SK-N-SH (cell line): Measurements from ENCODE around the gene SLC8A1. TPM values are rescaled to one million over a fixed set of nuclear protein-coding genes. Genes with fewer than 3 reads are reported as not detected.

Experiments
- CTCF ChIA-PET: fragments of 300-600, 350-600 bp; formaldehyde crosslinking; extraction: SDS; loops from one replicate; lab custom pipeline; 2021; lab: Yijun Ruan, JAX
- POLR2A ChIA-PET: fragments of 350-600 bp; sonication (Branson Sonifier 250); formaldehyde crosslinking; extraction: SDS; loops from one replicate; lab custom pipeline; 2020; ENCODE audit warnings: antibody characterized with exemption, inconsistent platforms; lab: Yijun Ruan, JAX
- DNase-seq: peaks from one replicate; pipeline ENCODE4 v3.0.0; 2012
- H2AFZ ChIP-seq: fragments of 200-600 bp; sonication (generic); 2 replicates; pipeline ENCODE4 v1.8.1; 2016; ENCODE audit warnings: antibody characterized with exemption, mild to moderate bottlenecking, low read depth
- H3F3A ChIP-seq: fragments of 200-600 bp; sonication (generic); replicated peaks from 2 replicates; pipeline ENCODE3; 2016; ENCODE audit warnings: antibody characterized with exemption, mild to moderate bottlenecking; ENCODE audit not compliant: insufficient read depth
- H3K27ac ChIP-seq, 2 experiments: fragments of 200-500 bp in 1 of 2; fragments of 200-600 bp in 1 of 2; sonication (Bioruptor generic) in 1 of 2; sonication (generic), shearing (Covaris generic) in 1 of 2; 2 replicates each; pipeline versions ENCODE4 v1.5.1 to v1.6.1; 2014 to 2016; ENCODE audit warnings: low read depth in 2 of 2, inconsistent platforms in 1 of 2, low read length in 1 of 2, mild to moderate bottlenecking in 1 of 2, mixed read lengths in 1 of 2
- H3K27me3 ChIP-seq: fragments of 200-600 bp; sonication (generic), shearing (Covaris generic); 2 replicates; pipeline ENCODE4 v1.6.1; 2016; ENCODE audit warnings: mixed run types; ENCODE audit not compliant: insufficient read depth
- H3K36me3 ChIP-seq, 2 experiments: fragments of 200-500 bp in 1 of 2; fragments of 200-600 bp in 1 of 2; sonication (Bioruptor generic) in 1 of 2; sonication (generic) in 1 of 2; replicated peaks in 1 of 2; 2 replicates each; pipeline versions ENCODE3 to v1.5.1; 2014 to 2016; ENCODE audit warnings: low read length in 1 of 2, mild to moderate bottlenecking in 1 of 2; ENCODE audit not compliant: insufficient read depth in 2 of 2, control insufficient read depth in 1 of 2
- H3K4me1 ChIP-seq, 2 experiments: fragments of 200-500 bp in 1 of 2; fragments of 200-600 bp in 1 of 2; sonication (Bioruptor generic) in 1 of 2; sonication (generic), shearing (Covaris generic) in 1 of 2; 2 replicates each; pipeline versions ENCODE4 v1.5.1 to v1.6.1; 2014 to 2016; ENCODE audit warnings: low read depth in 1 of 2, low read length in 1 of 2, mixed run types in 1 of 2; ENCODE audit not compliant: insufficient read depth in 2 of 2, control insufficient read depth in 1 of 2
- H3K4me2 ChIP-seq: fragments of 200-600 bp; sonication (generic), shearing (Covaris generic); 2 replicates; pipeline ENCODE4 v1.6.1; 2017; ENCODE audit warnings: mixed run types
- H3K4me3 ChIP-seq, 2 experiments: fragments of 200-500 bp in 1 of 2; fragments of 200-600 bp in 1 of 2; sonication (Bioruptor generic) in 1 of 2; sonication (generic), shearing (Covaris generic) in 1 of 2; 2 replicates each; pipeline versions ENCODE4 v1.5.1 to v1.8.1; 2014 to 2016; ENCODE audit warnings: low read depth in 2 of 2, inconsistent platforms in 1 of 2, low read length in 1 of 2, mild to moderate bottlenecking in 1 of 2, mixed read lengths in 1 of 2, moderate library complexity in 1 of 2
- H3K79me2 ChIP-seq: fragments of 200-600 bp; sonication (generic); 2 replicates; pipeline ENCODE4 v1.8.1; 2017; ENCODE audit warnings: mild to moderate bottlenecking; ENCODE audit not compliant: insufficient read depth
- H3K9ac ChIP-seq: fragments of 200-600 bp; sonication (generic); 2 replicates; pipeline ENCODE4 v1.6.1; 2017; ENCODE audit warnings: mixed run types
- H3K9me2 ChIP-seq: fragments of 200-600 bp; sonication (generic); 2 replicates; pipeline ENCODE4 v1.6.1; 2017; ENCODE audit warnings: mixed run types
- H3K9me3 ChIP-seq: fragments of 200-600 bp; sonication (generic); 2 replicates; pipeline ENCODE4 v1.6.1; 2017; ENCODE audit warnings: mixed run types, mild to moderate bottlenecking, moderate library complexity
- H4K20me1 ChIP-seq: fragments of 200-600 bp; sonication (generic); 2 replicates; pipeline ENCODE4 v1.6.1; 2017; ENCODE audit warnings: mild to moderate bottlenecking, mixed run types; ENCODE audit not compliant: insufficient read depth
- CHD2 ChIP-seq: fragments of 150-350 bp; IDR thresholded peaks from 2 replicates; pipeline ENCODE4 v1.6.1; 2018; ENCODE audit warnings: low read length; ENCODE audit not compliant: partially characterized antibody
- ELF1 ChIP-seq: IDR thresholded peaks from 2 replicates; pipeline ENCODE4 v1.4.0; 2012
- FOSL2 ChIP-seq: IDR thresholded peaks from 2 replicates; pipeline ENCODE4 v1.4.0; 2012; ENCODE audit warnings: low read depth, mild to moderate bottlenecking, moderate library complexity, borderline replicate concordance
- FOXJ3 ChIP-seq: sonication (generic); formaldehyde crosslinking; IDR thresholded peaks from 2 replicates; pipeline ENCODE4 v1.5.1; 2020; ENCODE audit warnings: mild to moderate bottlenecking, missing genetic modification reagents
- FOXM1 ChIP-seq: IDR thresholded peaks from 2 replicates; pipeline ENCODE4 v1.4.0; 2012; ENCODE audit warnings: low read depth, mild to moderate bottlenecking
- GATA2 ChIP-seq: sonication (generic); formaldehyde crosslinking; IDR thresholded peaks from 2 replicates; pipeline ENCODE4 v1.5.0; 2020; ENCODE audit warnings: mild to moderate bottlenecking, missing genetic modification reagents
- MXI1 ChIP-seq: IDR thresholded peaks from 2 replicates; pipeline ENCODE4 v1.6.1; 2012; ENCODE audit warnings: mild to moderate bottlenecking, low read depth, low read length, improper control_type of control experiment
- NRF1 ChIP-seq: IDR thresholded peaks from 2 replicates; pipeline ENCODE4 v1.6.1; 2012; ENCODE audit warnings: low read depth, mild to moderate bottlenecking, low read length
- POLR2AphosphoS5 ChIP-seq: IDR thresholded peaks from 2 replicates; pipeline ENCODE4 v1.6.1; 2012; ENCODE audit warnings: low read depth, low read length
- RCOR1 ChIP-seq: fragments of 150-350 bp; IDR thresholded peaks from 2 replicates; pipeline ENCODE4 v1.6.1; 2017; ENCODE audit warnings: antibody characterized with exemption, low read length
- RXRA ChIP-seq: IDR thresholded peaks from 2 replicates; pipeline ENCODE4 v1.4.0; 2012; ENCODE audit warnings: low read depth, mild to moderate bottlenecking, borderline replicate concordance
- SIN3A ChIP-seq: IDR thresholded peaks from 2 replicates; pipeline ENCODE4 v1.6.1; 2012; ENCODE audit warnings: low read depth, mild to moderate bottlenecking, low read length, moderate library complexity, borderline replicate concordance
- SMC3 ChIP-seq: IDR thresholded peaks from 2 replicates; pipeline ENCODE4 v1.6.1; 2012; ENCODE audit warnings: low read depth, low read length, improper control_type of control experiment
- TAF1 ChIP-seq: IDR thresholded peaks from 2 replicates; pipeline ENCODE4 v1.6.1; 2012; ENCODE audit warnings: low read depth, mild to moderate bottlenecking, low read length, moderate library complexity, borderline replicate concordance
- TCF12 ChIP-seq: IDR thresholded peaks from 2 replicates; pipeline ENCODE4 v1.4.0; 2012
- WGBS: methylation state at CpG from one replicate; pipeline ENCODE4 v1.1.6; 2017; ENCODE audit warnings: low lambda C conversion rate; 5-methylcytosine and 5-hydroxymethylcytosine counted together
- polyA plus RNA-seq, 3 experiments: library from polyadenylated mRNA; depleted of rRNA; stranded (reverse); fragments of >200 nt; gene quantifications; 2 replicates each; pipeline ENCODE4 v1.2.3, GENCODE V29; 2012
- TF ChIP-seq, protein P1 (sequence below): IDR thresholded peaks from 2 replicates; pipeline ENCODE4 v1.4.0; 2012; ENCODE audit warnings: low read depth, borderline replicate concordance
- TF ChIP-seq, protein P2 (sequence below): fragments of 150-350 bp; IDR thresholded peaks from 2 replicates; pipeline ENCODE4 v1.6.1; 2017; ENCODE audit warnings: antibody characterized with exemption, low read length, low read depth, borderline replicate concordance
- TF ChIP-seq, protein P3 (sequence below): fragments of 200-600 bp; sonication (generic); IDR thresholded peaks from 2 replicates; pipeline ENCODE4 v1.6.1; 2017; ENCODE audit warnings: antibody characterized with exemption, mild to moderate bottlenecking, moderate library complexity
- TF ChIP-seq, protein P4 (sequence below): IDR thresholded peaks from 2 replicates; pipeline ENCODE4 v1.4.0; 2012; ENCODE audit warnings: low read depth, borderline replicate concordance
- TF ChIP-seq, protein P5 (sequence below): IDR thresholded peaks from 2 replicates; pipeline ENCODE4 v1.6.1; 2012; ENCODE audit warnings: mild to moderate bottlenecking, low read depth, low read length, moderate library complexity
- TF ChIP-seq, protein P6 (sequence below): IDR thresholded peaks from 2 replicates; pipeline ENCODE4; 2012

Gene SLC8A1
- polyA plus RNA-seq, 1 of the 3 experiments (the other 2 are of a cell fraction): 3.2 TPM

DNA sequence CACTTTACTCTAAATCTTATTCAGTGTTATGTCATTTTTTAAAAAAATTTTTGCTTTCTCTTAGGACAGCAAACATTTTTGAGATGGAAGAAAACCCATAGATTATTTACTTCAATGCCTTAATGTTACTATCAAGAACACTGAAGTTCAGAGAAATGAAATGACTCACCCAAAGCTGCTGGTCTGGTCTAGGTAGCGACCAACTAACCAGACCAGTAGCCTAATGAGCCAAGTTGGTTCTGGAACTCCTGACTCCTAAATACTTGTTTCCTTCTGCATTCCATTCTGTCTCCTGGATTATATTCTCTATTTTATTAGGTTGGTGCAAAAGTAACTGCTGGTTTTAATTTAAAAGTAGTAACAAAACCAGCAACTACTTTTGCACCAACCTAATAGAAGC is 35.4 kb downstream of the SLC8A1 start (continued):
- TF ChIP-seq, protein P1, sequence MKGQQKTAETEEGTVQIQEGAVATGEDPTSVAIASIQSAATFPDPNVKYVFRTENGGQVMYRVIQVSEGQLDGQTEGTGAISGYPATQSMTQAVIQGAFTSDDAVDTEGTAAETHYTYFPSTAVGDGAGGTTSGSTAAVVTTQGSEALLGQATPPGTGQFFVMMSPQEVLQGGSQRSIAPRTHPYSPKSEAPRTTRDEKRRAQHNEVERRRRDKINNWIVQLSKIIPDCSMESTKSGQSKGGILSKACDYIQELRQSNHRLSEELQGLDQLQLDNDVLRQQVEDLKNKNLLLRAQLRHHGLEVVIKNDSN: no peak
- TF ChIP-seq FOXM1 (no peak), NRF1 (no peak), FOXJ3 (CRISPR knock-in tag) (no peak), TCF12 (0 out of 2 replicates have a peak, but pooled peaks have one; percentile 5)
- TF ChIP-seq, protein P2, sequence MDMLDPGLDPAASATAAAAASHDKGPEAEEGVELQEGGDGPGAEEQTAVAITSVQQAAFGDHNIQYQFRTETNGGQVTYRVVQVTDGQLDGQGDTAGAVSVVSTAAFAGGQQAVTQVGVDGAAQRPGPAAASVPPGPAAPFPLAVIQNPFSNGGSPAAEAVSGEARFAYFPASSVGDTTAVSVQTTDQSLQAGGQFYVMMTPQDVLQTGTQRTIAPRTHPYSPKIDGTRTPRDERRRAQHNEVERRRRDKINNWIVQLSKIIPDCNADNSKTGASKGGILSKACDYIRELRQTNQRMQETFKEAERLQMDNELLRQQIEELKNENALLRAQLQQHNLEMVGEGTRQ: no peak
- TF ChIP-seq, protein P3, sequence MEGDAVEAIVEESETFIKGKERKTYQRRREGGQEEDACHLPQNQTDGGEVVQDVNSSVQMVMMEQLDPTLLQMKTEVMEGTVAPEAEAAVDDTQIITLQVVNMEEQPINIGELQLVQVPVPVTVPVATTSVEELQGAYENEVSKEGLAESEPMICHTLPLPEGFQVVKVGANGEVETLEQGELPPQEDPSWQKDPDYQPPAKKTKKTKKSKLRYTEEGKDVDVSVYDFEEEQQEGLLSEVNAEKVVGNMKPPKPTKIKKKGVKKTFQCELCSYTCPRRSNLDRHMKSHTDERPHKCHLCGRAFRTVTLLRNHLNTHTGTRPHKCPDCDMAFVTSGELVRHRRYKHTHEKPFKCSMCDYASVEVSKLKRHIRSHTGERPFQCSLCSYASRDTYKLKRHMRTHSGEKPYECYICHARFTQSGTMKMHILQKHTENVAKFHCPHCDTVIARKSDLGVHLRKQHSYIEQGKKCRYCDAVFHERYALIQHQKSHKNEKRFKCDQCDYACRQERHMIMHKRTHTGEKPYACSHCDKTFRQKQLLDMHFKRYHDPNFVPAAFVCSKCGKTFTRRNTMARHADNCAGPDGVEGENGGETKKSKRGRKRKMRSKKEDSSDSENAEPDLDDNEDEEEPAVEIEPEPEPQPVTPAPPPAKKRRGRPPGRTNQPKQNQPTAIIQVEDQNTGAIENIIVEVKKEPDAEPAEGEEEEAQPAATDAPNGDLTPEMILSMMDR: no peak

DNA sequence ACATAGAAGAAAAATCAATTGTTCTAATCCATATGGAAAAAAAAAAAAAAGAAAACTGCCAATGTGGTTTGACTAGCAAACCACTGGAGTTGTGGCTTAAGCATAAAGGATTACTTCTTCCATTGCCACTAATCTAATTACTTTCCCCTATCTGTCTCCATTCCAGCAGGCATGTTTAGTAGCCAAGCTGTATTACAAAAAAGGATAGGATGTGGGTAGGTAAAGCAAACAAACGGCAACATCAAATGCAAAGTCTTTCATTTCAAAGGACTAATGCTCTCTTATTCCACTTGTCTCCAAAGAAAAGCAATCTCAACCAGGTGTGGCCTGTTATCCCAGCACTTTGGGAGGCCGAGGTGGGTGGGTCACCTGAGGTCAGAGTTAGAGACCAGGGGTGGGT is 36.5 kb downstream of the SLC8A1 start:
- peaks cover 5% of the 10 kb centered on the region for H3K79me2 ChIP-seq
- no peaks in the 10 kb centered on the region for H4K20me1 ChIP-seq
- no peaks in the 10 kb centered on the region for H3K9me3 ChIP-seq
- no peaks in the 10 kb centered on the region for H3K27me3 ChIP-seq
- H3K9me2 ChIP-seq: no peaks in the 10 kb centered on the region
- ChIA-PET POLR2A (no interaction called here), CTCF (interaction anchor here (0.7 to 0.9 kb wide), 3 partner anchors 13 to 315 kb away, joined by 3 to 4 read pairs (median 3); no protein-coding TSS in a partner anchor)
- peaks cover 0 to 8% of the 10 kb centered on the region in 2 experiments; a peak in 2 of 4 replicates for H3K4me1 ChIP-seq
- H2AFZ ChIP-seq: no peak overlapping the region
- H3K36me3 ChIP-seq: no peaks in the 10 kb centered on the region
- no peaks in the 10 kb centered on the region for H3F3A ChIP-seq
- no peak overlapping the region for H3K27ac ChIP-seq
- no peak for DNase-seq
- no peak overlapping the region for H3K4me3 ChIP-seq
- H3K9ac ChIP-seq: no peak overlapping the region
- 74% methylated on average over 2 of the region's 2 CpGs for WGBS
- H3K4me2 ChIP-seq: no peak overlapping the region
- TF ChIP-seq POLR2AphosphoS5: no peak
- TF ChIP-seq MXI1: no peak
- TF ChIP-seq RCOR1: no peak
- TF ChIP-seq FOXJ3 (CRISPR knock-in tag): no peak
- no peak for TF ChIP-seq ELF1
- TF ChIP-seq, protein P4, sequence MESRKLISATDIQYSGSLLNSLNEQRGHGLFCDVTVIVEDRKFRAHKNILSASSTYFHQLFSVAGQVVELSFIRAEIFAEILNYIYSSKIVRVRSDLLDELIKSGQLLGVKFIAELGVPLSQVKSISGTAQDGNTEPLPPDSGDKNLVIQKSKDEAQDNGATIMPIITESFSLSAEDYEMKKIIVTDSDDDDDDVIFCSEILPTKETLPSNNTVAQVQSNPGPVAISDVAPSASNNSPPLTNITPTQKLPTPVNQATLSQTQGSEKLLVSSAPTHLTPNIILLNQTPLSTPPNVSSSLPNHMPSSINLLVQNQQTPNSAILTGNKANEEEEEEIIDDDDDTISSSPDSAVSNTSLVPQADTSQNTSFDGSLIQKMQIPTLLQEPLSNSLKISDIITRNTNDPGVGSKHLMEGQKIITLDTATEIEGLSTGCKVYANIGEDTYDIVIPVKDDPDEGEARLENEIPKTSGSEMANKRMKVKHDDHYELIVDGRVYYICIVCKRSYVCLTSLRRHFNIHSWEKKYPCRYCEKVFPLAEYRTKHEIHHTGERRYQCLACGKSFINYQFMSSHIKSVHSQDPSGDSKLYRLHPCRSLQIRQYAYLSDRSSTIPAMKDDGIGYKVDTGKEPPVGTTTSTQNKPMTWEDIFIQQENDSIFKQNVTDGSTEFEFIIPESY: no peak
- TF ChIP-seq, protein P5, sequence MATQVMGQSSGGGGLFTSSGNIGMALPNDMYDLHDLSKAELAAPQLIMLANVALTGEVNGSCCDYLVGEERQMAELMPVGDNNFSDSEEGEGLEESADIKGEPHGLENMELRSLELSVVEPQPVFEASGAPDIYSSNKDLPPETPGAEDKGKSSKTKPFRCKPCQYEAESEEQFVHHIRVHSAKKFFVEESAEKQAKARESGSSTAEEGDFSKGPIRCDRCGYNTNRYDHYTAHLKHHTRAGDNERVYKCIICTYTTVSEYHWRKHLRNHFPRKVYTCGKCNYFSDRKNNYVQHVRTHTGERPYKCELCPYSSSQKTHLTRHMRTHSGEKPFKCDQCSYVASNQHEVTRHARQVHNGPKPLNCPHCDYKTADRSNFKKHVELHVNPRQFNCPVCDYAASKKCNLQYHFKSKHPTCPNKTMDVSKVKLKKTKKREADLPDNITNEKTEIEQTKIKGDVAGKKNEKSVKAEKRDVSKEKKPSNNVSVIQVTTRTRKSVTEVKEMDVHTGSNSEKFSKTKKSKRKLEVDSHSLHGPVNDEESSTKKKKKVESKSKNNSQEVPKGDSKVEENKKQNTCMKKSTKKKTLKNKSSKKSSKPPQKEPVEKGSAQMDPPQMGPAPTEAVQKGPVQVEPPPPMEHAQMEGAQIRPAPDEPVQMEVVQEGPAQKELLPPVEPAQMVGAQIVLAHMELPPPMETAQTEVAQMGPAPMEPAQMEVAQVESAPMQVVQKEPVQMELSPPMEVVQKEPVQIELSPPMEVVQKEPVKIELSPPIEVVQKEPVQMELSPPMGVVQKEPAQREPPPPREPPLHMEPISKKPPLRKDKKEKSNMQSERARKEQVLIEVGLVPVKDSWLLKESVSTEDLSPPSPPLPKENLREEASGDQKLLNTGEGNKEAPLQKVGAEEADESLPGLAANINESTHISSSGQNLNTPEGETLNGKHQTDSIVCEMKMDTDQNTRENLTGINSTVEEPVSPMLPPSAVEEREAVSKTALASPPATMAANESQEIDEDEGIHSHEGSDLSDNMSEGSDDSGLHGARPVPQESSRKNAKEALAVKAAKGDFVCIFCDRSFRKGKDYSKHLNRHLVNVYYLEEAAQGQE: no peak
- no peak for TF ChIP-seq RXRA
- no peak for TF ChIP-seq SMC3
- TF ChIP-seq GATA2 (CRISPR knock-in tag): no peak
- no peak for TF ChIP-seq TAF1
- TF ChIP-seq SIN3A: no peak
- TF ChIP-seq, protein P6, sequence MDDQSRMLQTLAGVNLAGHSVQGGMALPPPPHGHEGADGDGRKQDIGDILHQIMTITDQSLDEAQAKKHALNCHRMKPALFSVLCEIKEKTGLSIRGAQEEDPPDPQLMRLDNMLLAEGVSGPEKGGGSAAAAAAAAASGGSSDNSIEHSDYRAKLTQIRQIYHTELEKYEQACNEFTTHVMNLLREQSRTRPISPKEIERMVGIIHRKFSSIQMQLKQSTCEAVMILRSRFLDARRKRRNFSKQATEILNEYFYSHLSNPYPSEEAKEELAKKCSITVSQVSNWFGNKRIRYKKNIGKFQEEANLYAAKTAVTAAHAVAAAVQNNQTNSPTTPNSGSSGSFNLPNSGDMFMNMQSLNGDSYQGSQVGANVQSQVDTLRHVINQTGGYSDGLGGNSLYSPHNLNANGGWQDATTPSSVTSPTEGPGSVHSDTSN: no peak; the same call in 1 of the 2 replicates
- no peak for TF ChIP-seq CHD2
- TF ChIP-seq FOSL2: no peak
